Stimulated activated CD8-positive, alpha-beta memory T cell treated with anti-CD3 and anti-CD28 coated beads, Interleukin-12 subunit alpha, Interleukin-12 subunit beta, amount 100 ng/mL, for 4 hours (primary cell): ENCODE measurements around the gene EXOSC5.
"Not testable (repeated sequence)": the region's sequence is repeated elsewhere in the genome, so short reads cannot be mapped to it uniquely, and the experiment has no call there.

ENCODE experiments used
- DNase-seq: peaks from one replicate; pipeline ENCODE4 v3.0.0-alpha.2; 2020; ENCODE audit warnings: low read depth

The EXOSC5 gene

GRCh38 chr19:41366089-41366488 lies 31.1 kb downstream of the EXOSC5 start:
- DNase-seq, result no peak

GRCh38 chr19:41364524-41365391 lies 32.4 kb downstream of the EXOSC5 start:
- DNase-seq, result no peak

GRCh38 chr19:41363753-41364523 lies 33.2 kb downstream of the EXOSC5 start, which contains the start of gene B9D2:
Gene B9D2 (minus strand): TSS chr19:41364149. CDS start chr19:41363519, 630 bp downstream.
- DNase-seq, result peak; percentile 93

GRCh38 chr19:41363371-41363752 lies 33.8 kb downstream of the EXOSC5 start:
- DNase-seq, result no peak

- no peak for DNase-seq
Observed at GRCh38 chr19:41362143-41362847, 34.9 kb downstream of the EXOSC5 start.

- DNase-seq, result no peak
Observed at GRCh38 chr19:41359741-41360140, 37.4 kb downstream of the EXOSC5 start.

GRCh38 chr19:41357746-41358145 lies 39.4 kb downstream of the EXOSC5 start:
- DNase-seq, result no peak

- DNase-seq, result no peak
Observed at GRCh38 chr19:41356984-41357739, 40.0 kb downstream of the EXOSC5 start.

- no peak for DNase-seq
Observed at GRCh38 chr19:41355802-41356201, 41.4 kb downstream of the EXOSC5 start.

- no peak for DNase-seq
Observed at GRCh38 chr19:41355035-41355434, 42.1 kb downstream of the EXOSC5 start.

- DNase-seq, result no peak
Observed at GRCh38 chr19:41354343-41354953, 42.7 kb downstream of the EXOSC5 start.

- DNase-seq, result peak; percentile 96
Observed at GRCh38 chr19:41353466-41354342, 43.5 kb downstream of the EXOSC5 start, which contains the start of gene TGFB1. Gene TGFB1 (minus strand): TSS chr19:41353922. CDS start chr19:41353044, 878 bp downstream.

GRCh38 chr19:41352609-41353465 lies 44.3 kb downstream of the EXOSC5 start:
- peak; percentile 68 for DNase-seq

GRCh38 chr19:41352279-41352608 lies 44.9 kb downstream of the EXOSC5 start:
- DNase-seq, result no peak

- DNase-seq, result peak; percentile 85
Observed at GRCh38 chr19:41351339-41352245, 45.6 kb downstream of the EXOSC5 start.

- no peak for DNase-seq
Observed at GRCh38 chr19:41350735-41351338, 46.3 kb downstream of the EXOSC5 start.

- not testable (repeated sequence) for DNase-seq
Observed at GRCh38 chr19:41346916-41347315, 50.2 kb downstream of the EXOSC5 start.

GRCh38 chr19:41344162-41344561 lies 53.0 kb downstream of the EXOSC5 start:
- no peak for DNase-seq
